DOHH2 (cell line): ENCODE measurements around the gene MROH8.

Experiments used
- H3F3A ChIP-seq: fragments of 200-600 bp; sonication (generic), shearing (Covaris generic); 2 replicates; pipeline ENCODE4 v1.6.0; 2016; ENCODE audit warnings: antibody characterized with exemption, mild to moderate bottlenecking; ENCODE audit not compliant: control insufficient read depth, insufficient read depth
- H3K27ac ChIP-seq: fragments of 200-600 bp; sonication (generic); 2 replicates; pipeline ENCODE4 v1.5.1; 2014; ENCODE audit warnings: low read depth, mild to moderate bottlenecking, low read length, moderate library complexity
- H3K27me3 ChIP-seq: fragments of 200-600 bp; sonication (generic); 2 replicates; pipeline ENCODE4 v1.6.1; 2014; ENCODE audit warnings: mild to moderate bottlenecking, low read length, mixed read lengths; ENCODE audit not compliant: control insufficient read depth
- H3K36me3 ChIP-seq: fragments of 200-600 bp; sonication (generic); 2 replicates; pipeline ENCODE4 v1.6.1; 2014; ENCODE audit warnings: mild to moderate bottlenecking, low read length, moderate library complexity, mixed read lengths; ENCODE audit not compliant: control insufficient read depth
- H3K4me1 ChIP-seq: fragments of 200-600 bp; sonication (generic); 2 replicates; pipeline ENCODE4 v1.6.1; 2014; ENCODE audit warnings: mild to moderate bottlenecking, low read length, mixed read lengths; ENCODE audit not compliant: control insufficient read depth
- H3K4me2 ChIP-seq: fragments of 200-600 bp; sonication (generic); 2 replicates; pipeline ENCODE4 v1.6.0; 2014; ENCODE audit warnings: mild to moderate bottlenecking, low read length, moderate library complexity
- H3K4me3 ChIP-seq: fragments of 200-600 bp; sonication (generic); 2 replicates; pipeline ENCODE4 v1.5.1; 2014; ENCODE audit warnings: mild to moderate bottlenecking, low read length, mixed read lengths
- H3K79me2 ChIP-seq: fragments of 200-600 bp; sonication (generic); 2 replicates; pipeline ENCODE4 v1.6.1; 2014; ENCODE audit warnings: mild to moderate bottlenecking, low read length, mixed read lengths; ENCODE audit not compliant: control insufficient read depth
- H3K9me2 ChIP-seq: fragments of 200-600 bp; sonication (generic); replicated peaks from 2 replicates; pipeline ENCODE4 v1.6.1; 2014; ENCODE audit warnings: mild to moderate bottlenecking, low read length, mixed read lengths; ENCODE audit not compliant: control insufficient read depth
- H3K9me3 ChIP-seq: fragments of 200-600 bp; sonication (generic); 2 replicates; pipeline ENCODE4 v1.6.1; 2014; ENCODE audit warnings: antibody characterized with exemption, low read length, mixed read lengths; ENCODE audit not compliant: control insufficient read depth, insufficient read depth
- H4K20me1 ChIP-seq: fragments of 200-600 bp; sonication (generic); 2 replicates; pipeline ENCODE4 v1.6.0; 2014; ENCODE audit warnings: low read depth, mild to moderate bottlenecking, antibody characterized with exemption, low read length, moderate library complexity; ENCODE audit not compliant: control insufficient read depth, insufficient read depth
- CTCF ChIP-seq: fragments of 200-600 bp; sonication (generic); IDR thresholded peaks from one replicate; pipeline ENCODE4 v1.5.1; 2014; ENCODE audit warnings: antibody characterized with exemption, mild to moderate bottlenecking, low read depth, low read length; ENCODE audit not compliant: poor library complexity, severe bottlenecking
- EZH2phosphoT487 ChIP-seq: fragments of 200-600 bp; sonication (generic); IDR thresholded peaks from 2 replicates; pipeline ENCODE4 v1.6.1; 2017; ENCODE audit warnings: borderline replicate concordance, mild to moderate bottlenecking, antibody characterized with exemption, low read length, moderate library complexity, mixed read lengths

The MROH8 gene

DNA sequence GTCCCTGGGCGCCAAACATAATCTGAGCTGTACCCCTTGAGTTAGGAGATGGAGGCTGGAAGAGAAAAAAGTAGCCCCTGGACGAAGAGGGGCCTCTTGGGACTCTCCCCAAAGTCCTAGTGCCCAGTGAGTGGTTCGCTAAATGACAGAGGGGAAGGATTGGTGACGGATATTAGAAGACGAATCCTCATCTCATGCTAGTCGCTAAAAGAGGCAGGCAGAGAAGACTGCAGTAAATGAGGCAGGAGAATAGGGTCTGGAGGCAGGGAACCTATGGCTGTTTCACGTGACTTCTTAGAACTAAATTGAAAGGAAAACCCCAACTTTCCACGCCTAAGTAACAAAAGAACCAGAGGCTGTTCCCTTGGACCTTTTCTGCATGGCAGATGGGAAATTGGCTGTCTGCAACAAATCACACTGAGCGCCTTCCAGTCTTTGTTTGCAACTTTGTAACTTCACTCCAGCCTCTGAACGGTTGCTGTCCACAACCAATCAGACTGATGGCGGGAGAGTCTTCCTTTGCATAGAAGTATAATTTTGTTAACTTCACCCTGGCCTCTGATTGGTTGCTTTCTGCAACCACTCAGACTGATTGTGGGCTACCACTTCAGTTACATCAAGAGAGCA lies 82.8 kb downstream of the MROH8 start:
- Histone ChIP-seq H3K4me1 (peaks cover 59% of the 10 kb centered on the region), H3K4me2 (peak overlapping the region; percentile 96), H3K9me2 (no peaks in the 10 kb centered on the region), H3F3A (peaks cover 8% of the 10 kb centered on the region; the same call in 1 of the 2 replicates), H3K27ac (peak overlapping the region; percentile 87), H4K20me1 (no peaks in the 10 kb centered on the region), H3K4me3 (peak overlapping the region; percentile 98), H3K27me3 (no peaks in the 10 kb centered on the region), H3K36me3 (peaks cover 41% of the 10 kb centered on the region), H3K9me3 (no peaks in the 10 kb centered on the region), H3K79me2 (peaks cover 43% of the 10 kb centered on the region)
- TF ChIP-seq CTCF (peak; percentile 4), EZH2phosphoT487 (no peak)

- no peaks in the 10 kb centered on the region for H4K20me1 ChIP-seq
- H3K79me2 ChIP-seq: peaks cover 50% of the 10 kb centered on the region
- H3K27ac ChIP-seq: peak within 1 kb of the TSS; percentile 87
- peak; percentile 10 for TF ChIP-seq CTCF
- no peak for TF ChIP-seq EZH2phosphoT487
- H3K4me2 ChIP-seq: peak within 1 kb of the TSS; percentile 96
- peaks cover 62% of the 10 kb centered on the region for H3K4me1 ChIP-seq
- H3K27me3 ChIP-seq: no peaks in the 10 kb centered on the region
- peaks cover 48% of the 10 kb centered on the region for H3K36me3 ChIP-seq
- no peaks in the 10 kb centered on the region for H3K9me3 ChIP-seq
- H3K9me2 ChIP-seq: no peaks in the 10 kb centered on the region
- H3K4me3 ChIP-seq: peak within 1 kb of the TSS; percentile 98
- peaks cover 5% of the 10 kb centered on the region; the same call in 1 of the 2 replicates for H3F3A ChIP-seq
Measured at GRCh38 chr20:37095599-37096414, 83.5 kb downstream of the MROH8 start, which contains the start of gene RBL1. Gene RBL1 (minus strand): TSS chr20:37095997. CDS start chr20:37095928, 69 bp downstream.

DNA sequence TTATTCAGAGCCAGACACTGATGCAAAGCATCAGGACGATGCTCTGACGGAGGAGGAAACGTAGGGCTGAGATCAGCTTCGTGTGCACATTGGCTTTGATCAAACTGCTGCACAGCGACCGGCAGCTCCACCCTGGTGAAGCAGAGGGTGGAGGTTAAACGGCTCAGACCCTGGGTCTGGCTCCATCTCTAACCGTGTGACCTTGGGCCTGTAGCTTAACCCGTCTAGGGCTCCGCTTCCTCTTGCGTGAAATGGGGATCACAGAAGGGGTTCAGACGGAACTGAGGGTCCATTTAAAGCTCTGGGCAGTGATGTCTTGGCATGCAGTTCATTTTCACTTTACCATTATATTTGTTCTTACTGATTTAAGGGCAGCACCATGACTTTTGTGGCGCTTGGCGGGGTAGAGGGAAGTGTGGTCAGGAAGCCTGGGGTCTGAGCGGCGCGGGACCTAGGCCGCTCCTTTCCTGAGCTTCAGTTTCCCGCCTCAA lies 84.2 kb downstream of the MROH8 start:
- peaks cover 55% of the 10 kb centered on the region for H3K36me3 ChIP-seq
- H3K27me3 ChIP-seq: no peaks in the 10 kb centered on the region
- no peaks in the 10 kb centered on the region for H4K20me1 ChIP-seq
- H3K4me3 ChIP-seq: peak overlapping the region; percentile 98
- H3K9me3 ChIP-seq: no peaks in the 10 kb centered on the region
- H3K79me2 ChIP-seq: peaks cover 56% of the 10 kb centered on the region
- peak overlapping the region; percentile 96 for H3K4me2 ChIP-seq
- no peaks in the 10 kb centered on the region for H3K9me2 ChIP-seq
- H3K4me1 ChIP-seq: peaks cover 67% of the 10 kb centered on the region
- TF ChIP-seq CTCF (no peak), EZH2phosphoT487 (no peak)
- peak overlapping the region; percentile 87 for H3K27ac ChIP-seq
- peaks cover 10% of the 10 kb centered on the region; the same call in 1 of the 2 replicates for H3F3A ChIP-seq
